GM18508 (cell line): ENCODE results near the gene OR11H1.
"Not testable (repeated sequence)": the region's sequence is repeated elsewhere in the genome, so short reads cannot be mapped to it uniquely, and the experiment has no call there.

Source experiments
- ATAC-seq: cut with Tn5 transposase; IDR thresholded peaks from one replicate; pipeline ENCODE4 v1.9.1; 2021; ENCODE audit warnings: moderate number of reproducible peaks; ENCODE audit not compliant: insufficient read depth, unreplicated experiment

OR11H1 gene, protein sequence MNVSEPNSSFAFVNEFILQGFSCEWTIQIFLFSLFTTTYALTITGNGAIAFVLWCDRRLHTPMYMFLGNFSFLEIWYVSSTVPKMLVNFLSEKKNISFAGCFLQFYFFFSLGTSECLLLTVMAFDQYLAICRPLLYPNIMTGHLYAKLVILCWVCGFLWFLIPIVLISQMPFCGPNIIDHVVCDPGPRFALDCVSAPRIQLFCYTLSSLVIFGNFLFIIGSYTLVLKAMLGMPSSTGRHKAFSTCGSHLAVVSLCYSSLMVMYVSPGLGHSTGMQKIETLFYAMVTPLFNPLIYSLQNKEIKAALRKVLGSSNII

DNA sequence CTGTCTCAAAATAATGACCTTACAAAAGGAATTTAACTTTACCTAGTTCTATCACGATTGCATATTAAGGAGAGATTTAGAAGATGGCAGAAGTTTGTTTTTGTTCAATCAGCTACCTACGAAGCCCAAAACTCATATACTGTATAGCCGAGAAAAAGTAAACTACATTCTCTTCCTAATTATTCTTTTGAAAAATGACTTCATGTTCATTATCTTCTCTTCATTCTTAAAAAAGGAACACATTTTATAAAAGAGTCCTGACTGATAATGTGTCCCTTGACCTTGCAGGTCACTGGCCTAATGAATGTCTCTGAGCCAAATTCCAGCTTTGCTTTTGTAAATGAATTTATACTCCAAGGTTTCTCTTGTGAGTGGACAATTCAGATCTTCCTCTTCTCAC lies at the start of gene OR11H1:
TSS of gene OR11H1 (plus strand) at position 301 of the 400 bp plus-strand sequence. CDS start at position 301, 0 bp downstream.
- not testable (repeated sequence) for ATAC-seq

DNA sequence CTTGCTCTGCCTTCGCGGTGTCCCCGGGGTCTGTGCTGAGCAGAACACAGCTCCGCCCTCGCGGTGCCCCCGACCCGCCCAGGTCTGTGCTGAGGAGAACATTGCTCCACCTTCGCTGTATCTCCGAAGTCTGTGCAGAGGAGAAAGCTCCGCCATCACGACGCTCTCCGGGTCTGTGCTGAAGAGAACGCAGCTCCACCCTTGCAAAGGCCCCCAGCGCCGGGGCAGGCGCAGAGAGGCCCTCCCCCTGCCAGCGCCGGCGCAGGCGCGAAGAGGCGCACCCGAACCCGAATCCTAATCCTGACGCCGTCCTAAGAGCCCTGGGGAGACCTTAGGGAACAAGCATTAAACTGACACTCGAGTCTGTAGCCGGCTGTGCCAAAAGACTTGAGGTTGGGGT lies 18.0 kb upstream of the OR11H1 start:
- ATAC-seq = not testable (repeated sequence)

DNA sequence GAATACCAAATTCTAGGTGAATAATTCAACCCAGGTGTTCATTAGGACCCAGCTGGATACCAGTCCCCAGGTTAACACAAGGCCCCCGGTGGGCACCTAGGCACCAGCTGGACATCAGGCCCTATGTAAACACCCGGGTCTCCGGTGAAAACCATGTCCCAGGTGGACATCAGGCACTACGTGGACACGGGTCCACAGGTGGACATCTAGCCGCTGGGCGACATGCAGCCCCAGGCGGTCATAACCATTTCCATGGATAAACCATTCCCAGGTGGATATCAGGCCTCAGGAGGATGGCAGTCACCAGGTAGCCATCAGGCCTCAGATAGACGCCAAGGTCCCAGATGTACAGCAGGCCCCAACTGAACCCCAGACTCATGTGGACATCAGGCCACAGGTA lies 12.1 kb upstream of the OR11H1 start:
- not testable (repeated sequence) for ATAC-seq

DNA sequence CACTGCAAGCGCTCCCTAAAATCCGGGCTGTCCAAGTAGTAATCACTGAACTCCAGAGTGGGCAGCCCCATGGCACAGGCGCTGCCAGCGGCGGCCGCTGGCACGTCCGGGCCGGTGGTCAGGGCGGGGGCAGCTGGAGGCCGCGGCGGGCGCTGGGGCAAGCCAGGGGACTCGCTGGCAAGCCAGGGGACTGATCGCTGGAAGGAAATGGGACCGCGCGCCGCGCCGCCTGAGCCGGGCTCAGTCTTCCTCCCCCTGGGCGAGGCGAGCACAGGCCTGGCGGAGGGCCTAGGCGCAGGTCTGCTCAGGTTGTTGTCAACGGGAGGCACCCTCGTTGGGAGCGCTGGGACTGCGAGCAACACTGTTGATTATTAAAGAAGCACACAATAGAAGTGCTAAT lies 25.8 kb downstream of the OR11H1 start:
- ATAC-seq = not testable (repeated sequence)

DNA sequence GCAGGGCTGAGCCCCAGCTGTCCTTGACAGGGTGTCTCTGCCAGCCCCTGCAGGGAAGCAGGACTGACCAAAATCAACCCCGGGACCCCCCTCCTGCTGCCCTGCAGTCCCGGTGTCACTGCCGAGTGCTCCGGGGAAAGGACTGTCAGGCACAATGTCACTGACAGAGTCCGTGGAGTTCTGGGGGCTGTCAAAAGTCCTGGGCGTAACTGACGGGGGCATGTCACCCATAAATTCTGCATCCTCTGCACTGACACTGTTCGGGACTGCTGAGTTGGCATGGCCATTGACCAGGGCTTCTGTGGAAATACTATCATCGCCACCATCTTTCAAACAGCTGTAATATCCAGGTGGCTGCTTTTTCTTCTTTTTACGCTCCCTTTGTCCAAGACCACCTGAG lies 35.5 kb downstream of the OR11H1 start:
- ATAC-seq = not testable (repeated sequence)

DNA sequence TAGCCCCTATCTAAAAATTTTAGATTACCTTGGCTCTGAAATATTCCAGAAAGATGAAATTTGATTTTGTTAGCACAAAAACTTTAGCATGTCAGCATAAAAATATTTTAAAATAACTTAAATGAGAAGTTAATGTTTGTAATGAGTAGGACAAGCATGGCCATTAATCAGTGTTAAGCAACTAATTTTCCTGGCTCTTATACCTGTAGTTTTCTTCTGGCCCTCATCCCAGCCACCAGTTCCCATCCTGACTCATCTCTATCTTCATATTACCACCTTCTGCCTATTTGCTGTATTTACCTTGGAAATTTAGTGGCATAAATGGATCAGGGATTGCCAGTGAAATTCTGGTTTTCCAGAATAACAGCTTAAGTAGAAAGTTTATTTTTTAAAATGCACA lies 37.1 kb downstream of the OR11H1 start:
- ATAC-seq = not testable (repeated sequence)
